ENCODE measurements around the gene NTF4.

- no peak for TF ChIP-seq POLR2A (IDR thresholded peaks at IDR 0.05)
- TF ChIP-seq CTCF (IDR thresholded peaks at IDR 0.05), result no peak
These were observed 2.9 kb upstream of the NTF4 start for GRCh38 chr19:49067554-49067953.

Data from Peyer's patch (tissue), 4 donors.